HG02678 (cell line): Measurements from ENCODE around the gene DTWD1.
"Not testable (repeated sequence)": the region's sequence is repeated elsewhere in the genome, so short reads cannot be mapped to it uniquely, and the experiment has no call there.

Experiments
- ATAC-seq: cut with Tn5 transposase; IDR thresholded peaks from one replicate; pipeline ENCODE4 v1.9.1; 2021; ENCODE audit warnings: mild to moderate bottlenecking, moderate library complexity; ENCODE audit not compliant: unreplicated experiment

DTWD1 gene

GRCh38 chr15:49645941-49646340 is 25.1 kb downstream of the DTWD1 start:
- no peak for ATAC-seq

DNA sequence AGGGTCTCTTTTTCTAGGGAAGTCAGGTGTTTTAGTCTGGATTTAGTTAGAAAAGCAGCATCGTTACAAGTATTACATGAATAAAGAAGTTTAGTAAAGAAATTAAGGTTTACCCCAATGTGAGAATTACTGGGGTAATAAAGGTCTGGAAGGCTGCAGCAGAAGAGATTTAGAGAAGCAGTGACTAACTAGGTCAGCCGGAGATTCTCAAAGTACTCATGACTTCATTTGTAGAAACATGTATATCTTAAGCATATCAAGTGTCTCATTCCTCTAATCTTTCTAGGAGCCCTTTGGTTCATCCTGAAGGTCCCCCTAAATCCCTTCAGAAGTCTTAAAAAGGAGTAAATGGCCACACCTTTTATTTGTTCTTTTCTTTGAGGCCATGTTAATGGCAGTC is 26.0 kb downstream of the DTWD1 start:
- no peak for ATAC-seq

- ATAC-seq, result no peak
Measured at GRCh38 chr15:49649987-49650386, 29.1 kb downstream of the DTWD1 start.

GRCh38 chr15:49650676-49651075 is 29.8 kb downstream of the DTWD1 start:
- no peak for ATAC-seq

GRCh38 chr15:49652922-49653321 is 32.1 kb downstream of the DTWD1 start:
- no peak for ATAC-seq

DNA sequence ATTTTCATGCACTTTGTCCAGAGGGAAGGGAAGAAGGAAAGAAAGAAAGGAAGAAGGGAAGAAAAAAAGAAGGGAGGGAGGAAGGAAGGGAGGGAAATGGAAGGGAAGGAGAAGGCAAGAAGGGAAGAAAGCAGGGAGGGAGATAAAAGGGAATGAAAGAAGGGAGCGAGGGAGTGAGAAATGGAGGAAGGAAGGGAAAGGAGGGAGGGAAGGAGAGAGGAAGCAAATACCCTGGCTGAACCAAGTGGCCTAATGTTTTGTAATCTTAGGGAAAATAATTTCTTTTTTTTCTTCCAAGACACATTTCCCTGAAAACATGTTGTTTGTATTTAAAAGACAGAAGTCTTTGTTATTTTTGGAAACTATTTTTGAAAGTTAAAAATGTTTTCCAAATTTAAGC is 35.9 kb downstream of the DTWD1 start:
- ATAC-seq, result no peak

DNA sequence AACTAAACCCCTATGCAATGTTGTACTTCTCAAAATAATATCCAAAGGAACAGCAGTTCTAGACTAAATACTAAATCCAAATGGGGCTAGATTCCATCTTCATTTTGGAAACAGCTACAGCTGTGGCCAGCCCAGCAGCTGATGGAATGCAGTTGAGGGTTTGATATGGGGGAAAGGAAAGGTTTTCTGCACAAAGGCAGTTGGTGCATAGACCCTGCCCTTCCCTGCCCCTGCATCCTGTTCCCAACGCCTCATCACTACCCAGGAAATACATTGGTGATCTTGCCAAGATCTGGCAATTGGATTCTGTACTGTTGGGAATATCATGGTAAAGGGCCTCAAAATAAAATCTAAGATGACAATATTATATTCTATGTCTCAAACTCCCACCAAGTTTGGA is 43.9 kb downstream of the DTWD1 start:
- ATAC-seq, result no peak

- ATAC-seq, result not testable (repeated sequence)
Measured at GRCh38 chr15:49666486-49666885, 45.6 kb downstream of the DTWD1 start.

DNA sequence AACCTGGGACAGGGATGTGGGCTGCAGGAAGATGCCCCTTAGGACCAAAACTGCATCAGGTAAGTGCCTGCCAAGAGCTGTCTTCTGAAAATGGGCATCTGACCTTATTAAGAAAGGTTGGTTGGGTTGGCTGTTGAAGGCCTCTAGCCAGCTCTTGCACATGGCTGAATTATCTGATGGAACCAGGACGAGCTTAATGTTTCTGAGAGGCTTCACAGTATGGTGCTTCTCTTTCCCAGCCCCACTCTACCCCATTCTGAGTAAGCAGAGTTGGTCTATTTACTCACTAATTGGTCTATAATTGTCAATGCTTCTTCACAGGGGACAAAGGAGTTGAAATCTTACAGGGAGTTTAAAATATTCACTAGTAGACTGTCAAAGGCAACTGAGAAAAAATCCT is 48.4 kb downstream of the DTWD1 start:
- no peak for ATAC-seq

- no peak for ATAC-seq
Measured at GRCh38 chr15:49673861-49674260, 53.0 kb downstream of the DTWD1 start.

DNA sequence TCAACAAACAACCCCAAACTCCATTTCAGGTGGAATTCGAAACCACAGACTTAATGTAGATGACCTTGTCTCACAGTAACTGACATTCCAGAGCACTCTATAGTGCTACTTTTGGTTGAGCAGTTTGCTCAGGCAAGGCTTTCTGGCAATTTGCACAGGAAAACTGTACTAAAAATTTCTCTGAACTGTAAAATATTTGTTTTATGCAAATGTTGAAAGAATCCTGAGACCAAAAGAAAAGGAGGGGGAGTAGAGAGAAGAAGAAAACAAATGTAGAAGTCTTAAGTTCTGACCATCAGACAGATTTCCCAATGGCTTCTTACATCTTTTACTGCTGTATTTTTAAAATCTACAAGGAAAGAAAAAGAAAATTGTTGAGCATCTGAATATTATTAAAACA is 53.5 kb downstream of the DTWD1 start:
- ATAC-seq, result no peak

GRCh38 chr15:49675041-49675440 is 54.2 kb downstream of the DTWD1 start:
- no peak for ATAC-seq

DNA sequence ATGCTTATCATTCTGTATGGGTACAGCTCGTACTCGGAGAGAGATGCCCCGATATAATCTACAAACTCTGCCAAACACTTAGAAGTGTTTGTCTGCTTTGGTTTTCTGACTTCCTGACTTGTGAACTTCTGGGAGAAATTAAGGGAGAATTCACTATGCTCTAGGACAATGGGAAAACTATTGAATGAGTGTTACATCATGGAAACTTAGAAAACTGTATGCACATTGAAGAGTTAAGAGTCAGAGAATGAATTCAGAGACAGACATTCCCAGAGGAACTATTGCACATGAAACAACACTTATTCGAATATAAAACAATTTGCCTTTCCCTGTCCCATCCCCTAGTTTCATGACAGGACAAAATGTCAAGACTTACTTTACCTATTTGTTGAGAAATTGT is 57.8 kb downstream of the DTWD1 start:
- no peak for ATAC-seq

DNA sequence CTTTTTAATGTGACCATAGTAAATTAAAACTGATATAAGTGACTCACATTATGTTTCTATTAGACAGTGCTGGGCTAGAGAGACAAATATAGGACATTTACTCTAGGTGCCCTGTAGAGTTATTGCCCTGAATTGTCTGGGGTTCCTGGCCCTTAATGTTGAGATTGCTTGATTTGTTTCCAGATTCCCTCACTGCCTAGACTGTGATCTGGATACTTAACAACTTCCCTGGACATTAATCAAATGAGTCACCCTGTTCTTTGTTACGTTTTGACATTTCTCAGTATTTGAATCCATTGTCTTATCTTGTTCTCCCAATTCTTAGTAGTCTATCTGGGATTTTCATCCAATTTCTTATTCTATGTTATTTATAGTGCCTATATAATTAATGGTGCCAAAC is 65.8 kb downstream of the DTWD1 start:
- ATAC-seq, result no peak

DNA sequence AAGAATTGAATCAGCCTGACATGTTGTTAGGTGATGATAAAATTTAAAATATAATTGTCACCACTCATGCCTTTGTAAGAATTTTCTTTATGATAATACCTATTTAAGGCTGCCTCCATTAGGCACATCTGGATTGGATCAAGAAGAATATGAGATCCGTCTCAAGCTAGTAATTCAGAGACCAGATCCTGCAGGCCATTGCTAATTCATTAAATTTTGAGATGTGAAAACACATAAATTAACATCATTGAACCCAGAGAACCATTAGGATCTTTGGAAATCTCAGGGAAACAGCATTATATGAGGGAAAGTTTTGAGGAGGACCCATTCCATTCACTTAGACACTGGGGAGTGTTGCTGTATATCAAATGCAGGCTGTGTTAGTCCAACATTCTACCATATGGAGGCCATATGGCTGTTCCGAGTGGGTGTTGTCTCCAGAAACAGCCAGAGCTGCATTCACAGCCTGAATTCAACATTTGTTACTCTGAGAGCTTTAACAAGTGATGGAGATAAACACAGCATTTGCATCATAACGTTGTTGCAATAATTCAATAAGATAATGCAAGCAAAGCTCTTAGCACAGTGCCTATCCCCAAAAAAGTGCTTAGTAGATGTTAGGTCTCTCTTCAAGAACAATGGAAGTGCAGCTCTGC is 67.4 kb downstream of the DTWD1 start:
- no peak for ATAC-seq

- ATAC-seq, result no peak
Measured at GRCh38 chr15:49692514-49693090, 71.8 kb downstream of the DTWD1 start.

DNA sequence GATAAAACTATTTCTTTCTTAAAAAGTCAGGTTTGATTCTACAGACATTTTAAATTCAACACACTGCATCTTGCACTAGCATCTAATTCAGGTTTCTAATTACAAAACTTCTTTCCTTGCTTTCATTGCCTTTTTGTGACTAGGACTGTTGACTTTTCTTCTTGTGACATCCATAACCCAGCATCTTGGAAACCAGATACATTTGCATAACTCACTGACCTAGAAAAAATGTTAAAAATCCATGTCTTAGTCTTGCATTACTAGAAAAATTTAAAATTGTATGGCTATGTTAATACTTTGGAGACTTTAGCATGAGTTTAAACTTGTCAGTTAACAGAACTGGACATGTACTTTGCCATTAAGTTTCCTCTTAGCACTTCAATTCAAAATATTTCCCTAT is 72.7 kb downstream of the DTWD1 start:
- ATAC-seq, result no peak

- no peak for ATAC-seq
Measured at GRCh38 chr15:49696433-49696832, 75.6 kb downstream of the DTWD1 start.

DNA sequence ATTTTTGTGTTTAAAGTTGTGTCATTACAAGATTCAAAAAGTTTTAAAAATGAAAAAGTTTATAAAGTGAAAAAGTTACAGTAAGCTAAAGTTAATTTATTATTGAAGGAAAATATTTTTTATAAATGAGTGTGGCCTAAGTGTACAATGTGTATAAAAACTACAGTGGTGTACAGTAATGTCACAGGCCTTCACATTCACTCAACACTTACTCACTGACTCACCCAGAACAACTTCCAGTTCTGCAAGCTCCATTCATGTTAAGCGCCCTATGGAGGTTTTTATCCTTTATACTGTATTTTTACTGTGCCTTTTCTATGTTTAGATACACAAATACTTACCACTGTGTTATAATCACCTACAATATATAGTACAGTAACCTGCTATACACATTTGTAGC is 76.3 kb downstream of the DTWD1 start:
- no peak for ATAC-seq

DNA sequence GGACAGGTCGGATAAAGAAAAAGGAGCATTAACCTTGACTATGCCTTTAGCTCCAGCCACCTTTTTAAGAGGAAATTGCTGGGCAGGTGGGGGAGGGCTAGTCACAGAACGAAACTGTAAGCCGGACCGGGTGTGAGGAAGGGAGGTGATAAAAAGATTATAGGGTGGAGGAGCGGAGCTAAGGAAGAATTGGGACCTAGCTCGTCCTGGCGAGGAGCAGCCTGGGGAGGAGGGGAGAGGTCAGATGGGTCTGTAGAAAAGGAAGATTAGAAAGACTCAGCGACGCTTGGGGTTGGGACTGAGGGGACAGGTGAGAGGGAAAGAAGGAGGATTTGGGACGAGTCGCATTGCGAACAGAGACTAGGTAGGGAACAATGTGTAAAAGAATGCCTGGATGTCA is 82.1 kb downstream of the DTWD1 start:
- not testable (repeated sequence) for ATAC-seq
